Head of caudate nucleus (tissue), 42 donors: ENCODE measurements around the gene AOPEP.

ENCODE experiments used
- DNase-seq, 42 donors: peaks; one replicate each; pipeline versions ENCODE4 v3.0.0 to v3.0.0-alpha.2; 2020 to 2021; ENCODE audit warnings: mixed read lengths in 7 of 42
- intact Hi-C: fragments of 100-400 bp; cut with DNase I; formaldehyde crosslinking; loops from one replicate; pipeline ENCODE4 v1.15.0; 2022

The AOPEP gene

GRCh38 chr9:94782355-94783101 lies 56.0 kb downstream of the AOPEP start:
- no peak for DNase-seq
- intact Hi-C loops, result loop anchor here (5.0 kb wide), 1 partner anchor 225 kb away; no protein-coding TSS in a partner anchor

GRCh38 chr9:94783102-94783682 lies 56.7 kb downstream of the AOPEP start:
- intact Hi-C loops, result loop anchor here (5.0 kb wide), 1 partner anchor 224 kb away; no protein-coding TSS in a partner anchor
- peak; percentile 21 to 93 (median 76) for DNase-seq

GRCh38 chr9:94783928-94784327 lies 57.4 kb downstream of the AOPEP start:
- intact Hi-C loops, result loop anchor here (5.0 kb wide), 1 partner anchor 223 kb away; no protein-coding TSS in a partner anchor
- no peak for DNase-seq

GRCh38 chr9:94785215-94786169 lies 59.0 kb downstream of the AOPEP start:
- intact Hi-C loops, result loop anchor here (5.0 kb wide), 1 partner anchor 342 kb away; no protein-coding TSS in a partner anchor
- DNase-seq, result peak in 2 of 42 donors; percentile 19 to 59

GRCh38 chr9:94786586-94786985 lies 60.1 kb downstream of the AOPEP start:
- DNase-seq, result peak in 11 of 42 donors; percentile 22 to 64 (median 36)
- intact Hi-C loops, result loop anchor here (5.0 kb wide), 1 partner anchor 341 kb away; no protein-coding TSS in a partner anchor

GRCh38 chr9:94787266-94787665 lies 60.8 kb downstream of the AOPEP start:
- no peak for DNase-seq
- intact Hi-C loops, result loop anchor here (5.0 kb wide), 1 partner anchor 340 kb away; no protein-coding TSS in a partner anchor

- no peak for DNase-seq
- intact Hi-C loops, result loop anchor here (5.0 kb wide), 1 partner anchor 339 kb away; no protein-coding TSS in a partner anchor
These were observed 62.1 kb downstream of the AOPEP start for GRCh38 chr9:94788570-94789105.

GRCh38 chr9:94791435-94791834 lies 64.9 kb downstream of the AOPEP start:
- intact Hi-C loops, result no loop called here
- no peak for DNase-seq

GRCh38 chr9:94792511-94792910 lies 66.0 kb downstream of the AOPEP start:
- intact Hi-C loops, result no loop called here

GRCh38 chr9:94794476-94795167 lies 68.1 kb downstream of the AOPEP start:
- intact Hi-C loops, result no loop called here
- no peak for DNase-seq

More at GRCh38 chr9:94792511-94792910, 66.0 kb downstream of the AOPEP start:
- no peak for DNase-seq

GRCh38 chr9:94796687-94797086 lies 70.2 kb downstream of the AOPEP start:
- intact Hi-C loops, result no loop called here
- no peak for DNase-seq

GRCh38 chr9:94798201-94798600 lies 71.7 kb downstream of the AOPEP start:
- no peak for DNase-seq
- intact Hi-C loops, result no loop called here

GRCh38 chr9:94798708-94799107 lies 72.2 kb downstream of the AOPEP start:
- intact Hi-C loops, result no loop called here

GRCh38 chr9:94799578-94800264 lies 73.2 kb downstream of the AOPEP start:
- intact Hi-C loops, result no loop called here

More at GRCh38 chr9:94798708-94799107, 72.2 kb downstream of the AOPEP start:
- DNase-seq, result no peak

GRCh38 chr9:94800424-94801117 lies 74.1 kb downstream of the AOPEP start:
- intact Hi-C loops, result no loop called here
- no peak for DNase-seq

More at GRCh38 chr9:94799578-94800264, 73.2 kb downstream of the AOPEP start:
- DNase-seq, result no peak

GRCh38 chr9:94801234-94801633 lies 74.7 kb downstream of the AOPEP start:
- no peak for DNase-seq
- intact Hi-C loops, result no loop called here

GRCh38 chr9:94801681-94802080 lies 75.2 kb downstream of the AOPEP start:
- DNase-seq, result no peak
- intact Hi-C loops, result no loop called here
